Measurements from ENCODE around the gene PIP4K2C. TPM values are rescaled to one million over a fixed set of nuclear protein-coding genes. Genes with fewer than 3 reads are reported as not detected.
A peak's percentile ranks its signal among the peaks of the same experiment; 100 is the strongest.

The PIP4K2C gene
- total and polyA plus RNA-seq, 2 of the 4 experiments (the other 2 are of a cell fraction), result 12.5 to 23.1 TPM

DNA sequence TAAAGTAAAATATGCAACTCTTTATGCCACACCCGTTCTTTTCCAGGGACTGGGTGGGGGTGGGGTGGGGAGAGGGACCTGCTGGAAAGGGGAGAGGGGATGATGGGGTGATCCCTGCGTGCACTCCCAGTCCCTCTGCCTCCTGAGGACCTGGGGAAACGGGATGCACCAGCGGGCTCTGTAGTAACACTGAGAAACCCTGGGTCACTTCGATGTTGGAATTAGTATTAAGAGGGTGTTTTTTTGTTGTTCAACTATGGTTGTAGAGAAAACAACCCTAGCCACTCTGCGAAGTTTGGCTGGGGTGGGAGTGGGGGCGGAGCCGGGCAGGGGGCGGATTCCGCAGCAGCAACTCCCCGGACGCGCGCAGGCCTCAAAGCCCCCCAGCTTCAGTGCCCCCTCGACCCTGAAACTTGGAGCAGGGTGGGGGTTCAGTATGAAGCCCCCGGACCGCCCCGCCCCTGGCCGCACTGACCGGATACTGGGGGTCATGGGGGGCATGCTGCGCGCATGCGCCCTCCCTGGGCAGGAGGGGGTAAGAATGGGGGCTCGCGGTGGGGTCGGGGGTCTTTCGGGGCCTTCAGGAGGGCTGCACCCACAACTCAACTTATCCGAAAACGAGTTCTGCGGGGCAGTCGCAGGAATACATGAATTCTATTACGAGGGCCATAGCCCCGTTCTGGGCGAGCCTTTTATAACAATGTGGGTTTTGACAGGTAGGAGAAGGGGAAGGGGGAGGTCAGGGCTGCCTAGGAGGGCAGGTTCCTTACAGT, 19.0 kb downstream of the PIP4K2C start:
- in situ Hi-C loops (cut with MboI; ENCODE audit: low sequenced_read_pairs), result no loop called here
- DNase-seq, result no peak
- Histone ChIP-seq H2BK5ac (ENCODE audit: low read depth, low read length, poor library complexity, severe bottlenecking) (no peak overlapping the region), H4K5ac (ENCODE audit: low read depth, low read length) (peak overlapping the region; percentile 99; the same call in 1 of the 2 replicates), H3K4me2 (ENCODE audit: low read depth, low read length) (no peak overlapping the region; the same call in 1 of the 2 replicates), H3K56ac (ENCODE audit: extremely low read depth, insufficient read depth, low read length) (no peak overlapping the region), H3K4me3 (ENCODE audit: insufficient read depth, low read depth, low read length) (no peak overlapping the region), H2AK5ac (ENCODE audit: low read depth, low read length) (peak overlapping the region; percentile 46; the same call in 1 of the 2 replicates), H2BK120ac (ENCODE audit: low read depth, low read length) (no peak overlapping the region), H3K4me1 (ENCODE audit: control insufficient read depth, insufficient read depth, low read length) (peaks cover 6% of the 10 kb centered on the region), H3K36me3 (ENCODE audit: control insufficient read depth, insufficient read depth, low read length) (peaks cover 21% of the 10 kb centered on the region), H3K27me3 (ENCODE audit: control insufficient read depth, insufficient read depth, low read length) (no peaks in the 10 kb centered on the region), H3K9me3 (ENCODE audit: control insufficient read depth, insufficient read depth, low read length) (no peaks in the 10 kb centered on the region), H3K23ac (ENCODE audit: low read depth, low read length) (0 out of 2 replicates have a peak overlapping the region, but pooled peaks have one; percentile 15), H3K18ac (ENCODE audit: low read depth, low read length) (no peak overlapping the region), H3K4ac (ENCODE audit: low read depth, low read length) (peak overlapping the region; percentile 91), H3K9ac (ENCODE audit: low read depth, low read length) (no peak overlapping the region), H4K8ac (ENCODE audit: low read depth in 2 of 2, low read length in 2 of 2) (peak overlapping the region; percentile 93 to 97; a peak in 3 of 4 replicates), H4K91ac (ENCODE audit: insufficient read depth, low read depth, low read length) (peak overlapping the region; percentile 54; the same call in 1 of the 2 replicates), H2BK15ac (ENCODE audit: low read depth, low read length) (no peak overlapping the region), H4K20me1 (ENCODE audit: insufficient read depth, low read length) (no peaks in the 10 kb centered on the region), H3K9me1 (ENCODE audit: insufficient read depth, low read length) (peaks cover 14% of the 10 kb centered on the region; the same call in 1 of the 2 replicates), H3K27ac (ENCODE audit: insufficient read depth, low read length) (no peak overlapping the region), H2AFZ (replicated peaks; ENCODE audit: low read length, poor library complexity) (peak overlapping the region; percentile 92), H3K14ac (replicated peaks; ENCODE audit: low read depth, low read length) (no peak overlapping the region), H2AK9ac (replicated peaks; ENCODE audit: low read depth, low read length, poor library complexity) (peak overlapping the region; percentile 89), H2BK20ac (ENCODE audit: low read depth, low read length) (no peak overlapping the region), H3K79me1 (ENCODE audit: low read depth in 1 of 2, low read length in 2 of 2) (peaks cover 9 to 26% of the 10 kb centered on the region in 2 experiments)
- ATAC-seq (ENCODE audit: low read depth), result no peak
- dilution Hi-C loops (cut with HindIII; ENCODE audit: low sequenced_read_pairs, unreplicated experiment), result no loop called here
- intact Hi-C loops (cut with micrococcal nuclease), result no loop called here
- BruUV-seq (replicated peaks), result no TSS peak
- TF ChIP-seq CHD1 (IDR thresholded peaks at IDR 0.05; ENCODE audit: low read depth, low read length) (no peak), MAFK (IDR thresholded peaks at IDR 0.05; ENCODE audit: low read depth, low read length) (no peak), SMC3 (IDR thresholded peaks at IDR 0.05; ENCODE audit: low read depth, low read length) (no peak), MAZ (IDR thresholded peaks at IDR 0.05; ENCODE audit: borderline replicate concordance, low read depth, low read length) (no peak)
- TF ChIP-seq, protein P1, sequence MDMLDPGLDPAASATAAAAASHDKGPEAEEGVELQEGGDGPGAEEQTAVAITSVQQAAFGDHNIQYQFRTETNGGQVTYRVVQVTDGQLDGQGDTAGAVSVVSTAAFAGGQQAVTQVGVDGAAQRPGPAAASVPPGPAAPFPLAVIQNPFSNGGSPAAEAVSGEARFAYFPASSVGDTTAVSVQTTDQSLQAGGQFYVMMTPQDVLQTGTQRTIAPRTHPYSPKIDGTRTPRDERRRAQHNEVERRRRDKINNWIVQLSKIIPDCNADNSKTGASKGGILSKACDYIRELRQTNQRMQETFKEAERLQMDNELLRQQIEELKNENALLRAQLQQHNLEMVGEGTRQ (IDR thresholded peaks at IDR 0.05; ENCODE audit: low read depth, low read length), result no peak
- 17% methylated on average over 3 of the region's 34 CpGs; no CpG with 5 or more reads in 1 of the 2 experiments for WGBS, 2 experiments (ENCODE audit: extremely low coverage in 2 of 2, insufficient read length in 1 of 2)
- ChIA-PET POLR2A (ENCODE audit: unreplicated experiment) (interaction anchor here (0.6 kb wide), 1 partner anchor 133 kb away, joined by 15 read pairs; no protein-coding TSS in a partner anchor), CTCF (no interaction called here)

Measured in IMR-90 (cell line).